PC-3 (cell line): ENCODE measurements around the gene R3HCC1L. TPM values are rescaled to one million over a fixed set of nuclear protein-coding genes. Genes with fewer than 3 reads are reported as not detected.
A peak's percentile ranks its signal among the peaks of the same experiment; 100 is the strongest.

Experiments used
- ATAC-seq: fragments of 200-7000 bp; cut with Tn5 transposase; 2 replicates; pipeline ENCODE4 v1.9.1; 2020; ENCODE audit warnings: mild to moderate bottlenecking, moderate library complexity
- BruUV-seq: library from RNA; stranded (reverse); fragments of 400-500 nt; replicated peaks from 2 replicates; lab custom pipeline; 2021; lab: Mats Ljungman, UMichigan
- CTCF ChIA-PET: fragments of 300-600 bp; sonication (Branson Sonifier 250); formaldehyde crosslinking; loops from one replicate; lab custom pipeline; 2022; ENCODE audit warnings: antibody characterized with exemption; lab: Charles Lee
- POLR2A ChIA-PET: fragments of 300-600 bp; sonication (Branson Sonifier 250); formaldehyde crosslinking; loops from one replicate; lab custom pipeline; 2022; ENCODE audit warnings: antibody characterized with exemption; ENCODE audit not compliant: unreplicated experiment; lab: Charles Lee
- DNase-seq: peaks from one replicate; pipeline ENCODE4 v3.0.0-alpha.2; 2015
- H2AFZ ChIP-seq: fragments of 300-600 bp; sonication (generic); 2 replicates; pipeline ENCODE4 v1.6.0; 2016; ENCODE audit warnings: antibody characterized with exemption, low read length
- H3F3A ChIP-seq: fragments of 300-600 bp; sonication (generic); one replicate; pipeline ENCODE4 v1.6.0; 2017; ENCODE audit warnings: antibody characterized with exemption, low read length, control low read depth, mild to moderate bottlenecking; ENCODE audit not compliant: unreplicated experiment
- H3K27ac ChIP-seq: fragments of 300-600 bp; sonication (generic); 2 replicates; pipeline ENCODE4 v1.5.1; 2016; ENCODE audit warnings: mild to moderate bottlenecking, low read length
- H3K27me3 ChIP-seq: fragments of 300-600 bp; sonication (generic); 2 replicates; pipeline ENCODE4 v1.6.1; 2016; ENCODE audit warnings: low read length, mixed read lengths
- H3K36me3 ChIP-seq: fragments of 300-600 bp; sonication (generic); 2 replicates; pipeline ENCODE4 v1.6.1; 2016; ENCODE audit warnings: low read depth, mixed run types, low read length, mixed read lengths
- H3K4me1 ChIP-seq: fragments of 300-600 bp; sonication (generic); 2 replicates; pipeline ENCODE4 v1.5.1; 2016; ENCODE audit warnings: low read length; ENCODE audit not compliant: insufficient read depth
- H3K4me2 ChIP-seq: fragments of 300-600 bp; sonication (generic); 2 replicates; pipeline ENCODE4 v1.6.0; 2016; ENCODE audit warnings: low read length
- H3K4me3 ChIP-seq: fragments of 300-600 bp; sonication (generic); 2 replicates; pipeline ENCODE4 v1.5.1; 2016; ENCODE audit warnings: mild to moderate bottlenecking, low read length, mixed read lengths
- H3K79me2 ChIP-seq: fragments of 300-600 bp; sonication (generic); 2 replicates; pipeline ENCODE4 v1.6.1; 2017; ENCODE audit warnings: low read length, mixed read lengths
- H3K9ac ChIP-seq: fragments of 300-600 bp; sonication (generic); 2 replicates; pipeline ENCODE4 v1.6.0; 2016; ENCODE audit warnings: mild to moderate bottlenecking, low read length
- H3K9me2 ChIP-seq: fragments of 300-600 bp; sonication (generic); replicated peaks from 2 replicates; pipeline ENCODE4 v1.6.1; 2016; ENCODE audit warnings: mixed run types, low read length, mixed read lengths
- H3K9me3 ChIP-seq: fragments of 300-600 bp; sonication (generic); 2 replicates; pipeline ENCODE4 v1.6.1; 2016; ENCODE audit warnings: low read length, mixed read lengths
- H4K20me1 ChIP-seq: fragments of 300-600 bp; sonication (generic); 2 replicates; pipeline ENCODE4 v1.6.1; 2016; ENCODE audit warnings: low read length, mixed read lengths
- CTCF ChIP-seq: fragments of 300-600 bp; sonication (generic); conservative IDR thresholded peaks from 2 replicates; pipeline ENCODE4 v1.5.1; 2017; ENCODE audit warnings: antibody characterized with exemption, low read depth, mild to moderate bottlenecking, low read length
- EZH2 ChIP-seq: fragments of 300-600 bp; sonication (generic); IDR thresholded peaks from one replicate; pipeline ENCODE4 v1.6.1; 2017; ENCODE audit warnings: antibody characterized with exemption, mild to moderate bottlenecking, low read length; ENCODE audit not compliant: unreplicated experiment
- EZH2phosphoT487 ChIP-seq: fragments of 300-600 bp; sonication (generic); IDR thresholded peaks from 2 replicates; pipeline ENCODE4 v1.6.1; 2018; ENCODE audit warnings: mild to moderate bottlenecking, antibody characterized with exemption, low read length, borderline replicate concordance
- intact Hi-C: fragments of 100-400 bp; cut with micrococcal nuclease; formaldehyde crosslinking; loops from 2 replicates; pipeline ENCODE4 v1.9.0; 2023
- total RNA-seq: library from RNA; depleted of rRNA; stranded (reverse); fragments of >200 nt; gene quantifications from 2 replicates; pipeline ENCODE4 v1.2.3, GENCODE V29; 2014

The R3HCC1L gene
- total RNA-seq, 1 experiment from 2014 or later = 15.3 TPM

GRCh38 chr10:98259606-98260315 lies 125.3 kb downstream of the R3HCC1L start:
- POLR2A ChIA-PET = no interaction called here
- peak overlapping the region; percentile 19; the same call in 1 of the 2 replicates for H3K4me2 ChIP-seq
- no peaks in the 10 kb centered on the region for H4K20me1 ChIP-seq
- intact Hi-C loops = loop anchor here (5.0 to 10.0 kb wide), 3 partner anchors 145 to 405 kb away; no protein-coding TSS in a partner anchor
- no peaks in the 10 kb centered on the region for H3K9me2 ChIP-seq
- no peak overlapping the region for H3K4me3 ChIP-seq
- H3K27me3 ChIP-seq = no peaks in the 10 kb centered on the region
- H2AFZ ChIP-seq = 0 out of 2 replicates have a peak overlapping the region, but pooled peaks have one; percentile 38
- no peaks in the 10 kb centered on the region for H3K79me2 ChIP-seq
- peak; percentile 50 for ATAC-seq
- H3K9ac ChIP-seq = no peak overlapping the region
- no peaks in the 10 kb centered on the region for H3F3A ChIP-seq
- peaks cover 24% of the 10 kb centered on the region for H3K4me1 ChIP-seq
- CTCF ChIA-PET = no interaction called here
- H3K9me3 ChIP-seq = no peaks in the 10 kb centered on the region
- H3K36me3 ChIP-seq = no peaks in the 10 kb centered on the region
- peak; percentile 56 for DNase-seq
- peak overlapping the region; percentile 54 for H3K27ac ChIP-seq
- no TSS peak for BruUV-seq
- no peak for TF ChIP-seq CTCF
- TF ChIP-seq EZH2 = no peak

GRCh38 chr10:98260350-98260749 lies 125.9 kb downstream of the R3HCC1L start:
- CTCF ChIA-PET = no interaction called here

More at GRCh38 chr10:98260350-98260749, 125.9 kb downstream of the R3HCC1L start:
- Histone ChIP-seq H3K9me3 (no peaks in the 10 kb centered on the region), H3K4me1 (peaks cover 24% of the 10 kb centered on the region), H3K27me3 (no peaks in the 10 kb centered on the region), H3F3A (no peaks in the 10 kb centered on the region), H3K9me2 (no peaks in the 10 kb centered on the region), H3K27ac (peak overlapping the region; percentile 54), H2AFZ (0 out of 2 replicates have a peak overlapping the region, but pooled peaks have one; percentile 38), H3K36me3 (no peaks in the 10 kb centered on the region), H4K20me1 (no peaks in the 10 kb centered on the region), H3K4me3 (no peak overlapping the region), H3K9ac (no peak overlapping the region), H3K79me2 (no peaks in the 10 kb centered on the region), H3K4me2 (peak overlapping the region; percentile 19; the same call in 1 of the 2 replicates)
- peak; percentile 23 for ATAC-seq
- peak; percentile 35 for DNase-seq
- POLR2A ChIA-PET = no interaction called here
- TF ChIP-seq CTCF = no peak
- TF ChIP-seq EZH2 = no peak
- no peak for TF ChIP-seq EZH2phosphoT487
- BruUV-seq = no TSS peak
- intact Hi-C loops = loop anchor here (5.0 to 10.0 kb wide), 3 partner anchors 144 to 404 kb away; no protein-coding TSS in a partner anchor
